ENCODE data around the gene ROR2.
A peak's percentile ranks its signal among the peaks of the same experiment; 100 is the strongest.
"Not testable (repeated sequence)": the region's sequence is repeated elsewhere in the genome, so short reads cannot be mapped to it uniquely, and the experiment has no call there.

Gene ROR2

DNA sequence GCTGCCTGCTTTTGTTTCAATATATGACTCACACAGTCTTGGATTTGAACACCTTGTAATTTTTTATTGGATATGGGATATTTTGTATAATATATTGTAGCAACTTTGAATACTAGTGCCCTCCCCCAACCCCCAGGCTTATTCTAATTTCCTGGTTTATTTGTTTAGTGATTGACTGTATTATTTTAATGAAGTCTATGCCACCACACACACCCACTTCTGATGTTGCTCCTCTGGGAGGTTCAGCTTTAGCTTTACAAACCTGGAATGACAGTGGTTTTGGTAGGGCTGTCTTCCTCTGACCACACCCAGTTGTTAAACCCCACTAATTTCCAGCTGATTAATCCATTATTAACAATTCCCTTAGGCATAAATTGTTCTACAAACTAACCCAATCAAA lies 320.3 kb downstream of the ROR2 start:
- DNase-seq (ENCODE audit: low read depth): no peak

DNA sequence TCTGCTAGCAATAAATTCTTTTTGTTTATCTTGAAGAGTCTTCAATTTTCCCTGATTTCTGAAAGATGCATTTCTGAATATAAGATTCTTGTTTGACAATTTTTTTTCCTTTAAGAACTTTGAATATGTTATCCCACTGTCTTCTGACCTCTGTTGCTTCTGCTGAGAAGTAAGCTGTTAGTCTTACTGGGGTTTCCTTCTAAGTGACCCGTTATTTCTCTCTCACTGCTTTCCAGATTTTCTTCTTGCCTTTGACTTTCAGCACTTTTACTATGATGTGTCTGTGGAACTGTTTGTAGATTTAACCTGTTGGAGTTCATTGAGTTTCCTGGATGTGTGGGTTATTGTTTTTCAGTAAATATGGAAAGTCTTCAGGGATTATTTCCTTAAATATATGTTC lies 321.1 kb downstream of the ROR2 start:
- DNase-seq (ENCODE audit: low read depth): no peak

DNA sequence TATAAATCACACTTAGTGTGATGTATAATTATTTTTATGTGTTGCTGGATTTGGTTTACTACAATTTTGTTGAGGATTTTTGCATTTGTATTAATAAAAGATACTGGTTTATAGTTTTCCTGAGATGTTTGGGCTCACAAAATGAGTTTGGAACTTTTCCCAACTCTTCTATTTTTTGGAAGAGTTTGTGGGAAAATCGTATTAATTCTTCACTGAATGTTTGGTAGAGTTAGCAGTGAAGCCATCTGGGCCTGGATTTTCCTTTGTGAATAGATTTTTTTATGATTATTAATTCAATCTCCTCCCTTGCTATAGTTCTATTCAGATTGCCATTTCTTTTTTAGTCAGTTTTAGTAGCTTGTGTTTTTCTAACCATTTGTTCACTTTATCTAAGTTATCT lies 324.7 kb downstream of the ROR2 start:
- DNase-seq (ENCODE audit: low read depth): no peak

DNA sequence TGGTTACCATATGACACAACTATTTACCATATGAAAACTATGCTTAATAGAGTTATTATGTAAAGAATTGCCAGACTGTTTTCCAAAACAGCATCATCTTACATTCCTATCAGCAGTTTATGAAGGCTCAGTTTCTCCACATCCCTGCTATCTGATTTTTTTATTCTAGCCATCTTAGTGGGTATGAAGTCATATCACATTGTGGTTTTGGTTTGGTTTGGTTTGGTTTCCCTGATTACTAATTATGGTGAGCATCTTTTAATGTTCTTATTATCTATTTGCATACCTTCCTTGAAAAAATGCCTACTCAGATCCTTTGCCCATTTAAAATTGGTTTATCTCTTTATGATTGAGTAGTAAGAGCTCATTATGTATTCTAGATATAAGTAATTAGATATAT lies 327.0 kb downstream of the ROR2 start:
- peak; percentile 11 for DNase-seq (ENCODE audit: low read depth)

DNA sequence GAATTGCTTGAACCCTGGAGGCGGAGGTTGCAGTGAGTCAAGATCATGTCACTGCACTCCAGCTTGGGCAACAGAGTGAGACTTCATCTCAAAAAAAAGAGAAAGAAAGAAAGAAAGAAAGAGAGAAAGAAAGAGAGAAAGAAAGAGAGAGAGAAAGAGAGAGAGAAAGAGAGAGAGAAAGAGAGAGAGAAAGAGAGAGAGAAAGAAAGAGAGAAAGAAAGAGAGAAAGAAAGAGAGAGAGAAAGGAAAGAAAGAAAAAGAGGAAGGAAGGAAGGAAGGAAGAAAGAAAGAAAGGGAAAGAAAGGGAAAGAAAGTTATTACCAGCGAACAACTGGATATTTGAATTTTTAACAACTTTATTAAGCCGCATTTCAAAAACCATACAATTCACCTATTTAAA lies 327.9 kb downstream of the ROR2 start:
- DNase-seq (ENCODE audit: low read depth): not testable (repeated sequence)

DNA sequence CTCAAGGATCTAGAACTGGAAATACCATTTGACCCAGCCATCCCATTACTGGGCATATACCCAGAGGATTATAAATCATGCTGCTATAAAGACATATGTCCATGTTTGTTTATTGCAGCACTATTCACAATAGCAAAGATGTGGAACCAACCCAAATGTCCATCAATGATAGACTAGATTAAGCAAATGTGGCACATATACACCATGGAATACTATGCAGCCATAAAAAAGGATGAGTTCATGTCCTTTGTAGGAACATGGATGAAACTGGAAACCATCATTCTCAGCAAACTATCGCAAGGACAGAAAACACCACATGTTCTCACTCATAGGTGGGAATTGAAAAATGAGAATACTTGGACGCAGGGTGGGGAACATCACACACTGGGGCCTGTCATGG lies 336.0 kb downstream of the ROR2 start:
- not testable (repeated sequence) for DNase-seq (ENCODE audit: low read depth)

DNA sequence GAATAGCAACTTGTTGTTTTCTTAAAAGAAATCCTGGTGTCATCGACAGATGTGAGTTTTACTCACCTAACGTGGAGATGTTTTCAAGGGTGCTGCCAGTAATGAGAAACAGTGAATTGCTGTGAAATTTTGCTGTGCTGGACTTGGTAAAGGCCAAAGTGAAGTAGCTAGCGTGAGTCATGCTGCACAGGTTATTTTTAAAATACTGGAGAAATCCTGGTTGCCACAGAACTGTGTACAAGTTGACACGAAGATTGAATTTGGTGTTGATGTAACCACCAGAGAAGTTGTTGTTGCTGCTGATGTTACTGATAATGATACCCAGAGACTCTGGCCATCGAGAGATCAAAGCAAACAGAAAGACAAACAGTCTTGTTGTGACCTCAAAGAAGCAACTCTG lies 338.4 kb downstream of the ROR2 start:
- DNase-seq (ENCODE audit: low read depth): no peak

DNA sequence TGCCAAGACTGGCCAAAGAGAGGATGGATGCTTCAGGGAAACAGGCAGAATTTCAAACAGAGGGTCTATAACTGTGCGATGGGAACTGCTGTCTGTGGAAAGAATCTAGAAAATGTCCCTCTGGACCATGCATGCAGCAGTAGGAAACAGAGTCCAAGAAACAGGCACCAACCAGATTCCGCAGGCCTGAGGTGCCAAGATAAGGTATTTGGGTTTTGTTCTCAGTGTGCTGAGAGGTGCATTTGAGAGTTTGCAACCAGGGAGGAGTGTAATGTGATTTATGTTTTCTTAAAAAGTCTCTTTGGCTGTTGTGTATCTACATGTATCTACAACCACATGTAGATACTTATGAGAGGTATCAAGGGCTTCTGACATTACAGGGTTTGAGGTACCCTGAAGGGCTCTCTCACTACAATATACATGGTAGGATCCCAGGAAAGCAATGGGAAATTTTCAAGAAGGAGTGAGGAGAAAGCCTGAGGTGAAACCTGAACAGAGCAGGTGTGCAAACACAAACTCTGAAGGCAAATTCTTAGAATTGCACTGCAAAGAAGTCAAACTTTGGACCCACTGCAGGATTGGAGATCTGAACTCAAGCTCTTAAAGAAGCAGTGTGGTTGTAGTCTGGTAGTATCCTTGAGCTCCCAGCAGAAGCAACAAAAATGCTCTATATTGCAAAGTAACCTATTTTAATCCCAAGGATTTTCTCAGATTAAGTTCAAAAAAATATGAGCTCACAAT lies 343.6 kb downstream of the ROR2 start:
- no peak for DNase-seq (ENCODE audit: low read depth)

DNA sequence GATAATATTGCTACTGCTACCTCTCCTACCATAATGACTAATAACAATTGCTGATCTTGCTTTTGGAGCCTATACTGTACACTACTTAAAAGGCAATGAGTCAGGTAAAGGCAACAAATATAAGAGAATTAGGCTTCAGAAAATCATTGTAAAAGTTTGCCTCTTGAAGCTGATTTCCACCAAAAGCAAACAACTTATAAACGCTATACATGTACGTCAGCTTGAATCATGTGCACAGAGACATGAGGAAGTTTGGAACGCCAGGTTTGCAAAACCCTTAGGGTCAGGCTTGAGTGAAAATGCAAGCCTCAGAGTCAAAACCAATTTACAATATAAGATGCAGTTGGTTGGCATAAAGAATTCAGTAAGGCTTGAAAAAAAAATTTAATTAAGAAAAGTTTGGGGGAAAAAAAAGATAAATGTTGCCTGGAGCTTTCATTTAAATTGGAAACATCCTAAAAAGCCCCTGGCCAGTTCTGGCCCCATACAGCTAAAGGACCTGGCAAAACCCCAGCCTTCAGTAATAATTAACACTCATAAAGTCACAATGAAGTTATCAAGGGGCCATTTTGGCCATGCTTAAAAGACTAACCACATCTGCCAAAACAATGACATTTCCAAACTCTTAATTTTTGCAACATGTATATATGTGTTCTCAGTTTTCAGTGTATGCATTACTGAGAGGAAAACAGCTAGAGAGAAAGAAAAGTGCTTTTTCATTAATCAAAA lies 345.4 kb downstream of the ROR2 start:
- DNase-seq (ENCODE audit: low read depth): no peak

DNA sequence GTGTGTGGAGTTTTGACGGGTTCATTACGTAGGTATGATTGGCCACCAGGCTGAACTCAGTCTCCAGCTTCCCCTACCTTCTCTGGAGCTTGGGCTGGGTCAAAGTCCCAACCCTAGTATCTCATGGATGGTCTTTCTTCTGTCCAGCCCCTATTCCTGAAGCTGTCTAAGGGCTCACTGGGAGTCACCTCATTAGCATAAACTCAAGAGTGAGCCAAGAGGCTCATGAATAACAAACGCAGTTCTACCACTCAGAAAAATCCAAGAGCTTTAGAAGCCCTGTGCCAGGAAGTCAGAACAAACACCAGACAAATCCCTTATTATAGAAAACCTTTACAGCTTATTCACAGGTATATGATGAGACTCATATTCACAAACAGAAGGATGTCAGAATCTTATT lies 346.1 kb downstream of the ROR2 start:
- DNase-seq (ENCODE audit: low read depth): no peak

DNA sequence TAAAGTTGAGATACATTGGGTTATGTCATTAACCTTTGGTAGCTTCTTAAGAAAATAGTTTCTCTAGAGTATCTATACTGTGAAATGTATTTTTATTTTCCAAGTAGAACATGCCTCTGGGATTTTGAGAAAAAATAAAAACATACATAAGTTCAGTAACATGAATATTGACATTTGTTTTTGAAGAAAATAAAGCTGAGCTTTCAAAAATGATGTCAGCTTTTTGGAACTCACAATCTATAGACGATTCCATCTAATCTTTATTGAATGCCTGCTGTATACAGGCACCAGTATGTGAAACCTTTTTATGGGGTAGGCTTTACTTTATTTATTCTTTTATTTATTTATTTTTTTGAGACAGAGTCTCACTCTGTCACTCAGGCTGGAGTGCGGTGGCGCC lies 350.5 kb downstream of the ROR2 start:
- no peak for DNase-seq (ENCODE audit: low read depth)

DNA sequence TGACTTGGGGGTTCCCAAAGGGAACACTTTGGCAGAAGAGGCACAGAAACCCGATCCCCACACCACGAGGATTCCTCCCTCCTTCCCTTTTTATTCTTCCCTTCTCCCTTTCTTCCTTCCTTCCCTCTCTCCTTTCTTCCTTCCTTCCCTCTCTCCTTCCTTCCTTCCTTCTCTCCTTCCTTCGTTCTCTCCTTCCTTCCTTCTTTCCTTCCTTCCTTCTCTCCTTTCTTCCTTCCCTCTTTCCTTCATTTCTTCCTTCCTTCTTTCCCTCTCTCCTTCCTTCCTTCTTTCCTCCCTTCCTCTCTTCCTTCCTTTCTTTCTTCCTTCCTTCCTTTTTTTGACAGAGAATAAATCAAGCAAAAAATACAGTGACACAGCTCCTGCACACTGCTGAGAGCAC lies 358.4 kb downstream of the ROR2 start:
- DNase-seq (ENCODE audit: low read depth): no peak

DNA sequence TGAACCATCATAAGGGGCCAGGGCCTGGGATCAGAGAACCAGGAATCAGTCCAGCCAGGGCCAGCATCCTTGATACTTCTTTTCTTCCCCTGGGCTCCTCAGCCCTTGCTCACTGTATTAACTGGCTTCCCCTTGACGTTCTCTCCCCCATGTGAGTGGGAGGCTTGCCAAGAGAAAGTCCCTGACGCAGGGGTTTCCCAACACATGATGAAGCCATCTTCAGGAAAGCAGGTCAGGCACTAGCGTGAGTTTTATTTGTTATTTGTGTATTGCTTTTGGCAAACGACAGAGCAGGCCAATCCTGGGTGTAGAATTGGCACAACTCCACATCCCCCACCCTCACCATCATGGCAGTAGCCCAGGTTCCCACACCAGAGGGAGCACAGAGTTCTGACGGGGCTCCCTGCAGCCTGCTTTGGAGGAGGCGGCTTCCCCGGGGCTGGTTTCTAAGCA lies 360.9 kb downstream of the ROR2 start:
- DNase-seq (ENCODE audit: low read depth): peak; percentile 67

DNA sequence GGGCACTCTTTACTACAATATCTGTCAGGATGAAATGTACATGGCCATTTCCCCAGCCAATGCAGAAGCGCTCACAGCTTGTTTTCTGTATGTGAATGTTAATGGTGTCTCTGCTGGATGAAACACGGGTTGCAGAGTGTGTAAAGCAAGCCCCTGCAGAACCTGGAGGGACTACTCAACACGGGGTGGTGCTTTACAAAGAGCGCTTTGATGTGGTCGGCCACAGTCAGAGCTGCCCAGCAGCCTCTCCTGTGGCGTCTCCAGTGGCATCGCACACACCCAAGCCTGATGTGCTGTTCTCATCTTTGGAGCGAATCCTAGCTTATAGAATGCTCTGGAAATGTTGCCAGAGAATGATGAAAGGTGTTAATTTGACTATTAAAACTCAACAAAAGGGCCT lies 363.7 kb downstream of the ROR2 start:
- DNase-seq (ENCODE audit: low read depth): no peak

DNA sequence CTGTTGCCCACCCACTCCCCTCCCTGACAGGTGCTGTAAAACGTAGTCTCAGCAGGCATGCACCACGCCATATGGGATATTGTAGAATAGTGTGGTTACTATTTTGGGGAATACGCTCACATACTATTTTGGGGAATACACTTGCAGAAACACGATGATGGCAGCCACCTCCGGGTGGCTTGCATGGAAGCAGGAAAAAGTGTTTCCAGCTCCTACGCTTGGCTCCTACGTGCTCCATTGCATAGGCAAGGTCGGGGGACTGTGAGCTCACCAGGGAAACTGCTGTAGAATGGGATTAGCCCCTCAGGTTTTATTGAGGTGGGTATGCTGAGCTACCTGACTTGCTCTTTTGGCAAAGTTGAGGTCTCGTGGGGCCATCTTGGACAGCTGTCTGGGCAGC lies 366.1 kb downstream of the ROR2 start:
- no peak for DNase-seq (ENCODE audit: low read depth)

DNA sequence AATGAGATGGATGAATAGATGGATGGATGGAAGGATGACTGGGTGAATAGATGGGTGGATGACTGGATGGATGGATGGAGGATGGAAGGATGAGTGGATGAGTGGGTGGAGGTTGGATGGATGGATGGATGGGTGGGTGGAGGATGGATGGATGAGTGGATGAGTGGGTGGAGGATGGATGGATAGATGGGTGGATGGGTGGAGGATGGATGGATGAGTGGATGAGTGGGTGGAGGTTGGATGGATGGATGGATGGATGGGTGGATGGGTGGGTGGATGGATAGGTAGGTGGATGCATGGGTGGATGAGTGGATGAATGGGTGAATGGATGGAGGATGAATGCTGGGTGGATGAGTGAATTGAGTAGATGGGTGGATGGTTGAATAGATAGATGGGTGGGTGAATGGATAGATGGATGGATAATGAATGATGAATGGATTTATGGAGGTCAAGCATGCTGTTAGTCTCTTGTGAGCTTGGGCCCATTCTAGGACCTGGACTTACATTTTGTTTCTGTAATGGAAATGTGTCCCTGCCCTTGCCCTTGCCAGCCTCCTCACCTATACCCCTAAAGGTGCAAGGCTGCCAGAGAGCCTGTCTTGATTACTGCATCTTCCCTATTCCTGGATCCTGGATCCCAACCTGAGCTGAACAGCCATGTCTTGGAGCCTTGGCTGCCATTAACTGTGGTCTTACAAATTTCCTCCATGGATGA lies 366.7 kb downstream of the ROR2 start:
- DNase-seq (ENCODE audit: low read depth): no peak

DNA sequence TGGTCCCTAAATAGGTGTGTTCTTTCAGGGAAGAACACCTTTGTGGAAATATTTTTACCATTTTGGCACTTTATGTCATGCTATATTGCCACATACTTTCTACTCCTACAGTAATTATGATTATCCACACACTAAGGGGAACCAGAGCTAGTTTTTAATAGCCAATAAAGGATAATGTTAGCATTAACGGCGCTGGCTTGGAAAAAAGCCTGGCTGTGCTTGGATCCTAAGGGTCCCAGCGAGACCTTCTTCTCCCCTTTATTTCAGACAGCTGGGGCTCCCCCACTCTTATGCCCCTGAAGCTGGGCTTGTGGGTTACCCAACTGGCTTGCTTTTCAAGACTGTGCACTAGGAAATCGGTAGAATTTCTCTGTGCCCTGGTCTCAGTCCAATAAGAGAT lies 367.8 kb downstream of the ROR2 start:
- no peak for DNase-seq (ENCODE audit: low read depth)

DNA sequence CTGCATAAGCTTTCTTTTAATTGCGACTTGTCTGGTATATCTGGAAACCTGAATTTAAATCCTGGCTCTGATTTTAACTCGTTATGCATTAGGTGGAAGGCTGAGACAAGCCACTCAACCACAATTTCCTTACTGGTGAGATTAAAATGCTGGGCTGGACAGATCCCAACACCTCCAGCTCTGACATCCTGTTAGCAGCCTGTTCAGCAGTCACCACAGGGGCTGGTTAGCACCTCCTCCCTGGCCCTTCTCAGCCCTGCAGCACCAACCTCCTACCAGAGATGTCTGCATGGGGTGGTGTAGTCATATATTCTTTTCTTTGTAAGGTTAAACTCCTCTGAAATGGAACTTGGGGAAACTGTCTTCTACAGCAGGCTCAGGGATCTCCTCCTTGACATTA lies 369.9 kb downstream of the ROR2 start:
- DNase-seq (ENCODE audit: low read depth): peak; percentile 34

DNA sequence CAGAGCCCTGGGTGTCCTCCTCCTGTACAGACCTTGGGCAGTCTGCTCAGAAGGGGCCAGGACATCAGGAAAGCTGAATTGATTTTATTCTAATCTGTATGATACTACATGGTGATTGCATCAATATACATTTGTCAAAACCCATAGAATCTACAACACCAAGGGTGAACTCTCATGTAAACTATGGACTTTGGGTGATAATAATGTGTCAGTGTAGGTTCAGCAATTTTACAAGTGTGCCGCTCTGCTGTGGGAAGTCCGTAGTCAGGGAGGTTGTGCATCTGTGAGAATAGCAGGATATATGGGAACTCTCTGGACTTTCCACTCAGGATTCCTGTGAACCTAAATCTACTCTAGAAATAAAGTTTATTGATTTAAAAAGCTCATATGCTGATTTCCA lies 371.1 kb downstream of the ROR2 start:
- DNase-seq (ENCODE audit: low read depth): no peak

DNA sequence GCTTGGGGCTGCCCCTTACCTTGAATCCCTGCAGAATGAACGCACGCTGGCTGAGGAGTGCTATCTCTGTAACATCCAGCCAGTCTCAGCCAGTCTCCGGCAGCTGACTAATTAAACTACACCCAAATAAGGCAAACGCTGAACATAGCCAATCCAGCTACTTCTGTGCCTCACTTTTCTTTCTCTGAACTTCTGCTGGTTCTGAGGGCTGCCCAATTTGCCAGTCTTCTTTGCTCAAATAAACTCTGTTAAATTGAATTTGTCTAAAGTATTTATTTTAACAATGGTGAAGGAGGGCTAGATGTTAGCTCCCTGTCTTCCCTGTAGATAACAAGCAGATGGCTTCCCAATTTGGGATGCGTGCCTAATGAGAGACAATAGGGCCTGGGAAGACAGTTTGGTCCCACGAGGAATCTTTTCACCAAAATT lies 372.4 kb downstream of the ROR2 start:
- DNase-seq (ENCODE audit: low read depth): no peak

DNA sequence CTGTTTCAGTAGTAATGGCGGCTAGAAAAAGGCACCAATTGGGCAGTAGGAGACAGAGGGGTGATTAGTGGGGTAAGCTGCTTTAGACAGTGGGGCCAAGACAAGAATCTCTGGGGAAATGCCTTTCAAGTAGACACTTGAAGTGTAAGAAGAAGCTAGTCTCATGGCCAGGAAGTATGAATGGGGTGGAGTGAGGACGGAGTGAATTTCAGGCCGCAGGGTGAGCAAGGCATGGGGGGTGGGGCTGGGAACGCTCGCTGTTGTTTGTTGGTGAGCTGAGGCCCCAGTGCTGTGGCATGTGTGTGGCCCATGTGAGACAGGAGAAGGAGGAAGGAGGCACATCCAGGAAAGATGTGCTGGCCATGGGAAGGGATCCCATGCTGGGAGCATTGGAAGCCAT lies 377.2 kb downstream of the ROR2 start:
- no peak for DNase-seq (ENCODE audit: low read depth)

DNA sequence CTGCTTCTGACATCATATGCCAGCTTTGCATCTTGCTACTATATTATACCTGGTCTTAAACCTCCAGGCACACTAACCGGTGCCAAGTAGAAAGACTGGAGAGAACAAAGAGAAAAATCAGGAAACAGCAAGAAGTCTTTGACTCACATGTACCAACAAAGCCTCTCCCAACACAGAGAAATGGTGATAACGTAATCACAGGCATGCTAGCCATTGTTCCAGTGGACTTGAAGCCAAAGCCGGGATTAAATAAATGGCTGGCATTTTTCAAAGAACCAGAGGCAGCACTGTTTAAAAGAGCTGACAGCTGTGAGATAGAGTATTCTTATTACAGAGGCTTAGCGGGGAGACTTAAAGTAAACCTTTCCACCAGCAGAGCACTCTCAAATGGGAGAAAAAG lies 378.0 kb downstream of the ROR2 start:
- no peak for DNase-seq (ENCODE audit: low read depth)

DNA sequence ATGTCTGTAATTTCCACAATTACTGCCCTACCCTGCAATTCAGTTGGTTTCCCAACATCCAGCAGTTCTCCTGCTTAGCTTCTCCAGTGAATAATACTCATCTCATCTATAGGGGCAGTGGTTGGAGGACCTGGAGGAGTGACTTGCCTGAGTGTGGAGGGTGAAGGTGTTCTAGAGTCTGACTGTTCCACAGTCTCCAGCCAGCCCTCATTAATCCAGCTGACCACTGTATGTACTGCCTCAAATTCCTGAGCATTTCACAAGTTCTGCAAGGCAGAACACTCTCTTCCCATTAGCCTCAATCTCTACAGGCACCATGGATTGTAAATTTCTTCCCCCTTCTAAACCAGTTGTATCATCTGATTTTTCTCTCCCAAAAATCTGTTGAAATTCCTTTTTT lies 379.0 kb downstream of the ROR2 start:
- peak; percentile 7 for DNase-seq (ENCODE audit: low read depth)

Data from iris pigment epithelial cell (primary cell).